Stimulated activated memory B cell treated with anti-CD40 and anti-IgM and Interleukin-4, amounts not matched to agents 10 μg/mL and 1 μg/mL and 100 μg/mL, for 72 hours (primary cell): ENCODE results near the gene PSMG1.
"Not testable (repeated sequence)": the region's sequence is repeated elsewhere in the genome, so short reads cannot be mapped to it uniquely, and the experiment has no call there.

Experiments
- ATAC-seq: fragments of 150-1000 bp; cut with Tn5 transposase; 2 replicates; pipeline ENCODE4 v1.10.0; 2021
- H3K27ac Mint-ChIP-seq: one replicate; pipeline ENCODE4 v1.8.0; 2022; ENCODE audit warnings: mild to moderate bottlenecking, mixed read lengths
- H3K27me3 Mint-ChIP-seq: one replicate; pipeline ENCODE4 v1.8.0; 2022; ENCODE audit warnings: mixed read lengths
- H3K36me3 Mint-ChIP-seq: one replicate; pipeline ENCODE4 v1.8.0; 2022; ENCODE audit warnings: mixed read lengths
- H3K4me1 Mint-ChIP-seq: one replicate; pipeline ENCODE4 v1.8.0; 2022; ENCODE audit warnings: mixed read lengths
- H3K4me3 Mint-ChIP-seq: one replicate; pipeline ENCODE4 v1.8.0; 2022; ENCODE audit warnings: mild to moderate bottlenecking, moderate library complexity, mixed read lengths
- H3K9me3 Mint-ChIP-seq: one replicate; pipeline ENCODE4 v1.8.0; 2022; ENCODE audit warnings: mixed read lengths

Gene PSMG1

GRCh38 chr21:39153373-39153772 lies 29.9 kb downstream of the PSMG1 start:
- Mint-ChIP-seq H3K27me3 (peaks cover 31% of the 10 kb centered on the region), H3K9me3 (no peaks in the 10 kb centered on the region), H3K27ac (no peak overlapping the region), H3K4me3 (no peak overlapping the region), H3K4me1 (no peaks in the 10 kb centered on the region), H3K36me3 (no peaks in the 10 kb centered on the region)
- no peak for ATAC-seq

- H3K36me3 Mint-ChIP-seq = no peaks in the 10 kb centered on the region
- no peak overlapping the region for H3K4me3 Mint-ChIP-seq
- peaks cover 31% of the 10 kb centered on the region for H3K27me3 Mint-ChIP-seq
- H3K4me1 Mint-ChIP-seq = no peaks in the 10 kb centered on the region
- no peaks in the 10 kb centered on the region for H3K9me3 Mint-ChIP-seq
- H3K27ac Mint-ChIP-seq = no peak overlapping the region
- ATAC-seq = no peak
These were observed 31.0 kb downstream of the PSMG1 start for GRCh38 chr21:39152271-39152670.

- Mint-ChIP-seq H3K4me1 (no peaks in the 10 kb centered on the region), H3K27ac (no peak overlapping the region), H3K9me3 (no peaks in the 10 kb centered on the region), H3K36me3 (no peaks in the 10 kb centered on the region), H3K4me3 (no peak overlapping the region), H3K27me3 (peaks cover 31% of the 10 kb centered on the region)
- no peak for ATAC-seq
These were observed 32.4 kb downstream of the PSMG1 start for GRCh38 chr21:39150877-39151276.

GRCh38 chr21:39150316-39150715 lies 32.9 kb downstream of the PSMG1 start:
- Mint-ChIP-seq H3K36me3 (no peaks in the 10 kb centered on the region), H3K9me3 (peaks cover 3% of the 10 kb centered on the region), H3K4me3 (no peak overlapping the region), H3K27ac (no peak overlapping the region), H3K4me1 (no peaks in the 10 kb centered on the region), H3K27me3 (peaks cover 31% of the 10 kb centered on the region)
- no peak for ATAC-seq

GRCh38 chr21:39149882-39150281 lies 33.4 kb downstream of the PSMG1 start:
- no peak for ATAC-seq
- no peak overlapping the region for H3K4me3 Mint-ChIP-seq
- no peak overlapping the region for H3K27ac Mint-ChIP-seq
- H3K4me1 Mint-ChIP-seq = no peaks in the 10 kb centered on the region
- peaks cover 31% of the 10 kb centered on the region for H3K27me3 Mint-ChIP-seq
- H3K36me3 Mint-ChIP-seq = no peaks in the 10 kb centered on the region
- H3K9me3 Mint-ChIP-seq = peaks cover 4% of the 10 kb centered on the region

GRCh38 chr21:39148975-39149374 lies 34.3 kb downstream of the PSMG1 start:
- ATAC-seq = no peak
- Mint-ChIP-seq H3K4me3 (no peak overlapping the region), H3K4me1 (no peaks in the 10 kb centered on the region), H3K9me3 (peaks cover 6% of the 10 kb centered on the region), H3K27me3 (peaks cover 28% of the 10 kb centered on the region), H3K36me3 (no peaks in the 10 kb centered on the region), H3K27ac (no peak overlapping the region)

GRCh38 chr21:39144191-39144590 lies 39.1 kb downstream of the PSMG1 start:
- Mint-ChIP-seq H3K27me3 (no peaks in the 10 kb centered on the region), H3K4me1 (no peaks in the 10 kb centered on the region)

GRCh38 chr21:39142972-39143371 lies 40.3 kb downstream of the PSMG1 start:
- no peak for ATAC-seq
- H3K36me3 Mint-ChIP-seq = no peaks in the 10 kb centered on the region
- H3K27ac Mint-ChIP-seq = no peak overlapping the region
- H3K27me3 Mint-ChIP-seq = no peaks in the 10 kb centered on the region
- H3K4me1 Mint-ChIP-seq = no peaks in the 10 kb centered on the region
- H3K9me3 Mint-ChIP-seq = peaks cover 8% of the 10 kb centered on the region
- H3K4me3 Mint-ChIP-seq = no peak overlapping the region

More at GRCh38 chr21:39144191-39144590, 39.1 kb downstream of the PSMG1 start:
- no peaks in the 10 kb centered on the region for H3K36me3 Mint-ChIP-seq
- H3K9me3 Mint-ChIP-seq = peaks cover 8% of the 10 kb centered on the region
- no peak overlapping the region for H3K27ac Mint-ChIP-seq
- no peak for ATAC-seq
- no peak overlapping the region for H3K4me3 Mint-ChIP-seq

GRCh38 chr21:39141502-39141901 lies 41.7 kb downstream of the PSMG1 start:
- Mint-ChIP-seq H3K36me3 (no peaks in the 10 kb centered on the region), H3K4me1 (no peaks in the 10 kb centered on the region), H3K4me3 (no peak overlapping the region), H3K27ac (no peak overlapping the region), H3K9me3 (peaks cover 8% of the 10 kb centered on the region), H3K27me3 (no peaks in the 10 kb centered on the region)
- no peak for ATAC-seq

GRCh38 chr21:39137248-39138178 lies 45.7 kb downstream of the PSMG1 start:
- H3K36me3 Mint-ChIP-seq = no peaks in the 10 kb centered on the region
- no peak overlapping the region for H3K4me3 Mint-ChIP-seq
- H3K4me1 Mint-ChIP-seq = no peaks in the 10 kb centered on the region
- H3K27me3 Mint-ChIP-seq = no peaks in the 10 kb centered on the region
- H3K9me3 Mint-ChIP-seq = no peaks in the 10 kb centered on the region
- no peak overlapping the region for H3K27ac Mint-ChIP-seq
- no peak for ATAC-seq

GRCh38 chr21:39136711-39137110 lies 46.5 kb downstream of the PSMG1 start:
- Mint-ChIP-seq H3K27me3 (no peaks in the 10 kb centered on the region), H3K9me3 (no peaks in the 10 kb centered on the region), H3K4me1 (no peaks in the 10 kb centered on the region), H3K4me3 (no peak overlapping the region), H3K36me3 (no peaks in the 10 kb centered on the region), H3K27ac (no peak overlapping the region)
- ATAC-seq = no peak

GRCh38 chr21:39136138-39136537 lies 47.1 kb downstream of the PSMG1 start:
- H3K36me3 Mint-ChIP-seq, ATAC-seq: not testable (repeated sequence)

GRCh38 chr21:39134288-39134810 lies 48.9 kb downstream of the PSMG1 start:
- no peak overlapping the region for H3K27ac Mint-ChIP-seq
- H3K27me3 Mint-ChIP-seq = peaks cover 8% of the 10 kb centered on the region
- H3K9me3 Mint-ChIP-seq = no peaks in the 10 kb centered on the region
- ATAC-seq = no peak
- no peaks in the 10 kb centered on the region for H3K4me1 Mint-ChIP-seq
- H3K36me3 Mint-ChIP-seq = no peaks in the 10 kb centered on the region
- no peak overlapping the region for H3K4me3 Mint-ChIP-seq

More at GRCh38 chr21:39136138-39136537, 47.1 kb downstream of the PSMG1 start:
- not testable (repeated sequence) for H3K4me3 Mint-ChIP-seq, H3K9me3 Mint-ChIP-seq, H3K27ac Mint-ChIP-seq, H3K4me1 Mint-ChIP-seq, H3K27me3 Mint-ChIP-seq

GRCh38 chr21:39132248-39132647 lies 51.0 kb downstream of the PSMG1 start:
- no peaks in the 10 kb centered on the region for H3K36me3 Mint-ChIP-seq
- H3K4me1 Mint-ChIP-seq = no peaks in the 10 kb centered on the region
- H3K27me3 Mint-ChIP-seq = peaks cover 13% of the 10 kb centered on the region
- no peak overlapping the region for H3K27ac Mint-ChIP-seq
- H3K4me3 Mint-ChIP-seq = no peak overlapping the region
- ATAC-seq = no peak
- no peaks in the 10 kb centered on the region for H3K9me3 Mint-ChIP-seq

- H3K9me3 Mint-ChIP-seq = no peaks in the 10 kb centered on the region
- H3K4me1 Mint-ChIP-seq = no peaks in the 10 kb centered on the region
- no peak overlapping the region for H3K27ac Mint-ChIP-seq
- H3K27me3 Mint-ChIP-seq = peaks cover 13% of the 10 kb centered on the region
- H3K4me3 Mint-ChIP-seq = no peak overlapping the region
- H3K36me3 Mint-ChIP-seq = no peaks in the 10 kb centered on the region
- ATAC-seq = no peak
These were observed 51.5 kb downstream of the PSMG1 start for GRCh38 chr21:39131791-39132190.

GRCh38 chr21:39127506-39127905 lies 55.7 kb downstream of the PSMG1 start:
- ATAC-seq = no peak
- no peaks in the 10 kb centered on the region for H3K36me3 Mint-ChIP-seq
- peaks cover 13% of the 10 kb centered on the region for H3K27me3 Mint-ChIP-seq
- no peak overlapping the region for H3K27ac Mint-ChIP-seq
- no peaks in the 10 kb centered on the region for H3K4me1 Mint-ChIP-seq
- peaks cover 5% of the 10 kb centered on the region for H3K9me3 Mint-ChIP-seq
- no peak overlapping the region for H3K4me3 Mint-ChIP-seq
